ENCODE measurements around the gene RNU5B-1. TPM values are rescaled to one million over a fixed set of nuclear protein-coding genes. Genes with fewer than 3 reads are reported as not detected.

The RNU5B-1 gene
- total and polyA plus RNA-seq, 2 of the 8 experiments (the other 6 are each of a cell fraction or from before 2014, with no cell fraction given), result not detected

DNA sequence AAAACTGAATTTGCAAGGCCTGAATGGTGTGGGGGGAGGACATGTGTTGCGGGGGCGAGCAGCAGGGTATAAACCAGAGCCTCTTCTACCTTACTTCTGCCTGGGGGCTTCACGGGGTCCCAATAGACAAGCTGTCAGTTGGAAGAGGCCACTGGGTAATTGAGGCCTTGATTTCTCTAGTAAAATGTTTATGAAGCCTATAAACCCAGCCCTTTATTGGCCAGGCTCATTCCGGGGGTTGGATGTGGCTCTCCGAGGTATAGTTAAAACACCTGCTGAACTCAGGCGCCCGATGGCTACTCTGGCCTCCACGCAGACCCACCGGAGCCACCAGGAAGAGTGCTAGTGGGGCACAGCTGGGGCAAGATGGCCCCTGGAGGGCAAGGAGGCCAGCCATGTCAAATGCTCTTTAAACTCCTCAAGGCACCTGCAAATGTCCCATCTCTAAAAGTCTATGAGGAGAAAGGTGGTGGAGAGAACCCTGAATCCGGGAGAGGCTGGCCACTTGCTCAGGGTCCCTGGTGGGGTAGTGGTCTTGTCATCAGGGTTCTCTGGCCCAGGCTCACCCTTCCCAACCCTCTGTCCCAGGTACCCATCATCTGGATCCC is 39.0 kb downstream of the RNU5B-1 start:
- no peak overlapping the region for H2AFZ ChIP-seq (ENCODE audit: low read length)
- H3K4me1 ChIP-seq (replicated peaks in 1 of 4; ENCODE audit: control insufficient read depth in 3 of 4, insufficient read depth in 4 of 4, low read length in 3 of 4), result peaks cover 0 to 11% (median 5%) of the 10 kb centered on the region in 4 experiments; a peak in 4 of 7 replicates
- H2BK5ac ChIP-seq (ENCODE audit: low read depth, low read length), result no peak overlapping the region
- FAIRE-seq (no peak), DNase-seq (ENCODE audit: low read depth in 1 of 2, low spot score in 2 of 2) (no peak)
- no peak overlapping the region for H4K91ac ChIP-seq (replicated peaks; ENCODE audit: insufficient read length, low read length)
- H2BK120ac ChIP-seq (replicated peaks; ENCODE audit: low read depth, low read length), result no peak overlapping the region
- H3K9me3 ChIP-seq (ENCODE audit: insufficient read depth in 2 of 2, low read depth in 1 of 2, low read length in 1 of 2), result no peaks in the 10 kb centered on the region
- no peak overlapping the region for H2BK15ac ChIP-seq (ENCODE audit: low read length)
- no peak overlapping the region for H3K4me2 ChIP-seq (ENCODE audit: insufficient read depth in 1 of 2, low read depth in 2 of 2, low read length in 2 of 2)
- no peak overlapping the region for H3K4ac ChIP-seq (replicated peaks; ENCODE audit: insufficient read length, low read depth, low read length)
- H3K27ac ChIP-seq (ENCODE audit: low read depth, low read length), result no peak overlapping the region
- H3K9ac ChIP-seq (replicated peaks in 1 of 4; ENCODE audit: extremely low read depth in 1 of 4, low read depth in 3 of 4, low read length in 3 of 4), result no peak overlapping the region
- no peak overlapping the region for H3K23ac ChIP-seq (ENCODE audit: insufficient read length)
- H2BK12ac ChIP-seq (ENCODE audit: low read depth, low read length), result peak overlapping the region; percentile 23; the same call in 1 of the 2 replicates
- no peaks in the 10 kb centered on the region for H3K27me3 ChIP-seq (replicated peaks in 1 of 4; ENCODE audit: control insufficient read depth in 3 of 4, extremely low read depth in 1 of 4, insufficient read depth in 3 of 4, low read length in 3 of 4)
- no peak overlapping the region for H2AK5ac ChIP-seq (ENCODE audit: low read depth, low read length)
- no peak overlapping the region for H3K18ac ChIP-seq (ENCODE audit: extremely low read depth, low read length)
- no peak overlapping the region for H3K56ac ChIP-seq (replicated peaks; ENCODE audit: insufficient read length, low read depth, low read length)
- no peaks in the 10 kb centered on the region for H3K23me2 ChIP-seq (ENCODE audit: low read depth, low read length)
- peaks cover 0 to 9% of the 10 kb centered on the region in 2 experiments for H4K20me1 ChIP-seq (replicated peaks in 1 of 2; ENCODE audit: control insufficient read depth in 1 of 2, insufficient read depth in 2 of 2, low read length in 2 of 2)
- H4K8ac ChIP-seq (ENCODE audit: extremely low read depth, insufficient read depth, low read length), result no peak overlapping the region
- H3K36me3 ChIP-seq (ENCODE audit: control insufficient read depth in 2 of 4, insufficient read depth in 4 of 4, low read length in 3 of 4), result no peaks in the 10 kb centered on the region
- H3K79me1 ChIP-seq (ENCODE audit: low read depth, low read length), result peaks cover 3% of the 10 kb centered on the region
- no peak for TF ChIP-seq GABPA (IDR thresholded peaks at IDR 0.05; ENCODE audit: borderline replicate concordance, insufficient read depth, low read length)
- POLR2A ChIA-PET (ENCODE audit: partially characterized antibody), result interaction anchor here (1.0 to 1.5 kb wide), 2 partner anchors 34 to 39 kb away, joined by 4 to 5 read pairs; partner anchors contain the start of gene RNU5B-1
- CTCF ChIA-PET (ENCODE audit: partially characterized antibody), result interaction anchor here (1.0 to 2.1 kb wide), 5 partner anchors 9 to 57 kb away, joined by 3 to 6 read pairs (median 4); no protein-coding TSS in a partner anchor
- 94% methylated on average over 10 of the region's 10 CpGs; no CpG with 5 or more reads in 1 of the 2 experiments for WGBS, 2 experiments (ENCODE audit: extremely low coverage in 1 of 2, insufficient coverage in 1 of 2, insufficient read length in 1 of 2, insufficient replicate concordance in 2 of 2, low coverage in 1 of 2, low lambda C conversion rate in 2 of 2, missing lambda C conversion rate in 1 of 2)
- no peak overlapping the region for H3K4me3 ChIP-seq (ENCODE audit: extremely low read depth in 1 of 4, insufficient read depth in 2 of 4, low read depth in 3 of 4, low read length in 4 of 4)
- H4K5ac ChIP-seq (ENCODE audit: insufficient read length, low read depth, low read length), result no peak overlapping the region
- H3K79me2 ChIP-seq (ENCODE audit: control insufficient read depth in 1 of 2, insufficient read depth in 2 of 2, low read length in 2 of 2), result peaks cover 0 to 9% of the 10 kb centered on the region in 2 experiments; a peak in 1 of 4 replicates
- no peak overlapping the region for H2BK20ac ChIP-seq (ENCODE audit: low read length)
- H3K14ac ChIP-seq (ENCODE audit: insufficient read length), result no peak overlapping the region
